Putamen (tissue), 1 donor: Measurements from ENCODE around the gene GFRAL.

Experiments
- DNase-seq: peaks from one replicate; pipeline ENCODE4 v3.0.0-alpha.2; 2016; ENCODE audit warnings: low spot score

GFRAL gene

DNA sequence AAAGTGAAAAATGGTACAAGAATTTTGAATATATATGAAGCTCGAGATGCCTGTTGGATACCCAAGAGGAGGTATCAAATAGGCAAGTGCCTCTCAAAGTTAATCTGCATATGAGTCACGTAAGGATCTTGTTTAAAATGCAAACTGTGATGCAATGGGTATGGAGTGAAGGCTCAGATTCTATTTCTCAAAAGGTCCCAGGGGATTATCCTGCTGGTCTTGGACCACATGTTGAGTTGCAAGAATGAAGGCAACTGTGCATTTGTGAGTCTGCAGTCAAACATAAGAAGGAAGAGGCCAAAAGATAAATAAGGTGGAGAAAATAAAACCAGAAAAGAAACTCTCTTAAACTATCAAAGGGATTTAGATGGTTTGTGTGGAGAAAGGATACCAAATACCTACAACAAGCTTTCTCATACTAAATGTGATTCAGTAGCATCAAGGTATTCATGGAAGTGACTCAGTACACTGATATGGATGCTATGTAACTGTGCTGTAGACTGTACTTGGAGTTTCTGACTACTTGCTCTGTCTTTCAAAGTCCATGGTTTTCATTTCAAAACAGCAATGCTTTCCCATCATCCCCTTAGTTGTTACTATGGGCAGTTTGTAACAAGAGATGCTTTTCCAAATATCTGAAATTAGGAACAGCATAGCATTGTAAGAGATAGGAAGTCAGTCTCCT, 106.3 kb downstream of the GFRAL start:
- DNase-seq: no peak

- no peak for DNase-seq
These were observed 109.9 kb downstream of the GFRAL start for GRCh38 chr6:55437141-55437540.

DNA sequence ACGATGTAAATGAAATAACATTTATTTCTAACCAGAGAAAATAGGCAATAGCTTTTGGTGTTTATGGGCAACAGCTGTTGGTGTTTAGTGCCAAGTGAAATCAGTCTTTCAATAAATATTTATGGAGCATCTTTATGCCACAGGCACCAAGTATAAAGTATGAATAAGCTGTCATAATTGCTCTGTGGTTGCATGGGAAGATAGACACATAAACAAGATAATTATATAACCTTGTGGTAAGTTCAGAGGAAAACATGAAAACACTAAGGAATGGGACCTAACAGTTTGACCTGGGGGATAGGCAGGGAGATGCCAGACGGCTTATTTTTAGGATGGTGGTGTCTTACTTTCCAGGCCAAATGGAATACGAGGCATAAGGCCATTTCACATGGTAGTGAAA, 110.9 kb downstream of the GFRAL start:
- DNase-seq: no peak

GRCh38 chr6:55443238-55444134, 116.2 kb downstream of the GFRAL start:
- no peak for DNase-seq

DNA sequence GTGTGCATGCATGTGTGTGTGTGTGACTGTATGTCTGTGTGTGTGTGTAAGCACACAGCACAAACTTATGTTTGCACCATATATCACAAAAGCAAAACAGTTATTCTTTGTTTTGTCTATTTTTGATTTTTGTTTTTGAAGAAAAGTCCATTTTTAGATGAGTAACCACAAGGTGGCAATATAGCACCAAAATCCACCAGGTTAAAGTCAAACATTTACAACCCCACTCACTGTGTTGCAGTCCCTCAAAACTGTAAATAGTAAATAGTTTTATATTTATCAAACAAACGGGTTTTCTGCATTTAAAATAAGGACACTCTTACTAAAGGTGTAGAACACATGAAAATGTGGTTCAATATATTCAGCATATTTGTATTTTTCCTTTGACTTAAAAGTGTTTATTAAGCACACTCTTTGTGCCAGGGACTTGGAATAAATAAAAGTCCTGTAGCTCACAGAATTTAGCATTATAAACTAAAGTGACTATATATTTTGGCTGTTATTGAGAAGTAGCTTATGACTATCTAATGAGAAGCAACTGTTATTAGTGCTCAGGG, 118.5 kb downstream of the GFRAL start:
- peak; percentile 3 for DNase-seq

DNA sequence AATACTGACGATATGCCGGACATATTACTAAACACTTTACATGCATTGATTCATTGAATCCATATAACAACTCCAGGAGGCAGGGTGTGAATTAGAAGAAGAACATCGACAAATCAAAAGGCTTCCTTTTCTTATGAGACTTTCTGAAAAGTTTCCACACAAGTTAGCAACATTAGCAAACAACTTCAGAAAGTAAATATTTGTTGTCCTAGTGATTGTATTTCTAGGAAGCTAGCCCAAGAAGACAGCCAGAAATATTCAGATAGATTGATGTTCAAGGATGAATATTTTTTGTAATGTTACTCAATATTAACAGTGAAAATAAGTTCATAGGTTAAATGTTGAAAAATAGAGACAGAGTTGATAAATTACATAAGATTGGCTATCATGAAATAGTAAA, 120.6 kb downstream of the GFRAL start:
- no peak for DNase-seq

DNA sequence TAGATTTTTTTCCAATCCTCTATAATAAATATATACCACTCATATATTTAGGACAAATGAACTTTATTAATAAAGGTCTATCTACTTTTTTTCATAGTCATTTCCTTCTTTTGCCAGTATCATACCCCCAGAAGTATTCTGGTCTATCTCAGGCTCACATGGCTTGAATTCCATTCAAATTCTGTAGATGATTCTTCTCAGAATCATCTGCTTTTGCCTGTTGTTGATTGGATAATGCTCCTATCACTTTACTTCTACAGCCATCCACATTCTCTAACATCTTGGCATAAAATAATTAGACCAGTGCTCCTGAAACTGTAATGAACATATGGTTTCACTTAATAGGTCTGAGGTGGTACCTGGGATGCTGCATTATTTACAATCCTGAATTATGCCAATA, 121.2 kb downstream of the GFRAL start:
- no peak for DNase-seq

- DNase-seq: no peak
These were observed 122.0 kb downstream of the GFRAL start for GRCh38 chr6:55449225-55449624.

GRCh38 chr6:55450005-55450404, 122.7 kb downstream of the GFRAL start:
- no peak for DNase-seq
